Posterior cingulate gyrus (tissue), 11 donors: ENCODE results near the gene BCLAF1.

Source experiments
- DNase-seq, 10 donors: peaks; one replicate each; pipeline versions ENCODE4 v3.0.0 to v3.0.0-alpha.2; 2020 to 2021; ENCODE audit warnings: mixed read lengths in 3 of 10
- intact Hi-C: fragments of 100-400 bp; cut with DNase I; formaldehyde crosslinking; loops from one replicate; pipeline ENCODE4 v1.15.1; 2023

BCLAF1 gene

GRCh38 chr6:136216503-136217401, 72.9 kb downstream of the BCLAF1 start:
- DNase-seq, result no peak
- intact Hi-C loops, result no loop called here

- intact Hi-C loops, result no loop called here
- DNase-seq, result no peak
Observed at GRCh38 chr6:136213853-136214252, 75.8 kb downstream of the BCLAF1 start.

GRCh38 chr6:136213012-136213539, 76.6 kb downstream of the BCLAF1 start:
- no peak for DNase-seq
- intact Hi-C loops, result no loop called here

- no peak for DNase-seq
- intact Hi-C loops, result no loop called here
Observed at GRCh38 chr6:136212608-136213007, 77.0 kb downstream of the BCLAF1 start.

- intact Hi-C loops, result no loop called here
- no peak for DNase-seq
Observed at GRCh38 chr6:136210398-136211165, 79.1 kb downstream of the BCLAF1 start.

GRCh38 chr6:136209496-136209895, 80.2 kb downstream of the BCLAF1 start:
- no peak for DNase-seq
- intact Hi-C loops, result no loop called here

- DNase-seq, result no peak
- intact Hi-C loops, result no loop called here
Observed at GRCh38 chr6:136208783-136209182, 80.9 kb downstream of the BCLAF1 start.
